ENCODE data around the gene TBC1D22A. TPM values are rescaled to one million over a fixed set of nuclear protein-coding genes. Genes with fewer than 3 reads are reported as not detected.

The TBC1D22A gene
- total and polyA plus RNA-seq, 2 donors (not counting 3 experiments of a cell fraction or from before 2014, with no cell fraction given), result 26.1 to 32.4 TPM

GRCh38 chr22:47064416-47064815 is 302.0 kb downstream of the TBC1D22A start:
- H3K4me2 ChIP-seq (ENCODE audit: insufficient read depth, low read length), result no peak overlapping the region
- no peaks in the 10 kb centered on the region for H3K27me3 ChIP-seq (ENCODE audit: control insufficient read depth in 2 of 2, insufficient read depth in 2 of 2, low read length in 2 of 2)
- no TSS peak for BruUV-seq (replicated peaks)
- H3K9ac ChIP-seq (replicated peaks; ENCODE audit: extremely low read depth, insufficient read depth, low read length), result no peak overlapping the region
- no peak for DNase-seq (ENCODE audit: low read depth, low spot score)
- no peaks in the 10 kb centered on the region for H4K20me1 ChIP-seq (replicated peaks; ENCODE audit: control insufficient read depth, extremely low read depth, insufficient read depth, low read length)
- TF ChIP-seq MAX (IDR thresholded peaks at IDR 0.05; ENCODE audit: insufficient read depth, insufficient read length) (no peak), JUN (IDR thresholded peaks at IDR 0.05; ENCODE audit: borderline replicate concordance, insufficient read depth, insufficient read length, low read depth) (no peak), EZH2 (IDR thresholded peaks at IDR 0.05; ENCODE audit: borderline replicate concordance, low read depth, low read length, severe bottlenecking) (no peak), POLR2A (IDR thresholded peaks at IDR 0.05; ENCODE audit: low read depth, low read length) (no peak), CTCF (IDR thresholded peaks at IDR 0.05; ENCODE audit: extremely low read depth in 1 of 2, insufficient read depth in 1 of 2, low read depth in 1 of 2, low read length in 2 of 2) (no peak), POLR2AphosphoS5 (IDR thresholded peaks at IDR 0.05; ENCODE audit: insufficient read depth, low read depth, low read length) (no peak), GATA2 (IDR thresholded peaks at IDR 0.05; ENCODE audit: insufficient read depth, insufficient read length, low read depth, low read length) (no peak), FOS (IDR thresholded peaks at IDR 0.05; ENCODE audit: borderline replicate concordance, insufficient read depth, low read length) (no peak), MYC (IDR thresholded peaks at IDR 0.05; ENCODE audit: low read depth, low read length) (no peak)
- no peaks in the 10 kb centered on the region for H3K9me3 ChIP-seq (replicated peaks; ENCODE audit: control insufficient read depth, insufficient read depth, low read length)
- no peak overlapping the region for H3K27ac ChIP-seq (ENCODE audit: insufficient read depth, low read depth, low read length)
- ChIA-PET POLR2A (no interaction called here), CTCF (no interaction called here)
- H2AFZ ChIP-seq (ENCODE audit: low read depth, low read length), result no peak overlapping the region
- dilution Hi-C loops (cut with MboI; ENCODE audit: extremely low pct_ligation_motif_present, low sequenced_read_pairs), result no loop called here
- intact Hi-C loops (cut with micrococcal nuclease), result no loop called here
- no peaks in the 10 kb centered on the region for H3K79me2 ChIP-seq (ENCODE audit: control insufficient read depth, insufficient read depth, low read length)
- FAIRE-seq, result no peak
- H3K9me1 ChIP-seq (replicated peaks; ENCODE audit: control insufficient read depth, extremely low read depth, insufficient read depth, low read length), result no peaks in the 10 kb centered on the region
- peaks cover 0 to 9% of the 10 kb centered on the region in 2 experiments for H3K36me3 ChIP-seq (ENCODE audit: control insufficient read depth in 2 of 2, extremely low read depth in 1 of 2, insufficient read depth in 2 of 2, low read length in 2 of 2)
- peaks cover 6% of the 10 kb centered on the region for H3K4me1 ChIP-seq (ENCODE audit: control insufficient read depth, extremely low read depth, insufficient read depth, low read length)
- no peak overlapping the region for H3K4me3 ChIP-seq (replicated peaks in 1 of 3; ENCODE audit: insufficient read depth in 1 of 3, low read depth in 1 of 3, low read length in 3 of 3)
